DMS153 treated with DMSO at 0.1 percent for 48 hours (cell line): ENCODE results near the gene IKZF1.
"Not testable (repeated sequence)": the region's sequence is repeated elsewhere in the genome, so short reads cannot be mapped to it uniquely, and the experiment has no call there.

Experiments
- DNase-seq: peaks from one replicate; lab custom pipeline; 2025; ENCODE audit not compliant: unreplicated experiment; lab: John Stamatoyannopoulos, UW

The IKZF1 gene

GRCh38 chr7:50332241-50333165, 28.0 kb downstream of the IKZF1 start:
- DNase-seq, result no peak

- DNase-seq, result no peak
Measured at GRCh38 chr7:50333221-50333651, 28.7 kb downstream of the IKZF1 start.

GRCh38 chr7:50334341-50334994, 30.0 kb downstream of the IKZF1 start:
- no peak for DNase-seq

GRCh38 chr7:50335230-50335794, 30.8 kb downstream of the IKZF1 start:
- DNase-seq, result no peak

GRCh38 chr7:50335795-50336754, 31.6 kb downstream of the IKZF1 start:
- DNase-seq, result no peak

- no peak for DNase-seq
Measured at GRCh38 chr7:50336894-50337703, 32.6 kb downstream of the IKZF1 start.

- not testable (repeated sequence) for DNase-seq
Measured at GRCh38 chr7:50339472-50339871, 35.0 kb downstream of the IKZF1 start.

- DNase-seq, result no peak
Measured at GRCh38 chr7:50339990-50340500, 35.5 kb downstream of the IKZF1 start.

- no peak for DNase-seq
Measured at GRCh38 chr7:50341724-50342123, 37.2 kb downstream of the IKZF1 start.

GRCh38 chr7:50342616-50343114, 38.1 kb downstream of the IKZF1 start:
- DNase-seq, result peak; percentile 10

- DNase-seq, result no peak
Measured at GRCh38 chr7:50346545-50347497, 42.3 kb downstream of the IKZF1 start.

- DNase-seq, result no peak
Measured at GRCh38 chr7:50347693-50348092, 43.2 kb downstream of the IKZF1 start.

- DNase-seq, result no peak
Measured at GRCh38 chr7:50348469-50349162, 44.1 kb downstream of the IKZF1 start.

GRCh38 chr7:50349399-50349798, 44.9 kb downstream of the IKZF1 start:
- DNase-seq, result no peak

- no peak for DNase-seq
Measured at GRCh38 chr7:50349963-50350944, 45.7 kb downstream of the IKZF1 start.

GRCh38 chr7:50351267-50351666, 46.8 kb downstream of the IKZF1 start:
- DNase-seq, result no peak

GRCh38 chr7:50352282-50352681, 47.8 kb downstream of the IKZF1 start:
- DNase-seq, result no peak
